Measurements from ENCODE around the gene CEP57L1.
A peak's percentile ranks its signal among the peaks of the same experiment; 100 is the strongest.

CEP57L1 gene

DNA sequence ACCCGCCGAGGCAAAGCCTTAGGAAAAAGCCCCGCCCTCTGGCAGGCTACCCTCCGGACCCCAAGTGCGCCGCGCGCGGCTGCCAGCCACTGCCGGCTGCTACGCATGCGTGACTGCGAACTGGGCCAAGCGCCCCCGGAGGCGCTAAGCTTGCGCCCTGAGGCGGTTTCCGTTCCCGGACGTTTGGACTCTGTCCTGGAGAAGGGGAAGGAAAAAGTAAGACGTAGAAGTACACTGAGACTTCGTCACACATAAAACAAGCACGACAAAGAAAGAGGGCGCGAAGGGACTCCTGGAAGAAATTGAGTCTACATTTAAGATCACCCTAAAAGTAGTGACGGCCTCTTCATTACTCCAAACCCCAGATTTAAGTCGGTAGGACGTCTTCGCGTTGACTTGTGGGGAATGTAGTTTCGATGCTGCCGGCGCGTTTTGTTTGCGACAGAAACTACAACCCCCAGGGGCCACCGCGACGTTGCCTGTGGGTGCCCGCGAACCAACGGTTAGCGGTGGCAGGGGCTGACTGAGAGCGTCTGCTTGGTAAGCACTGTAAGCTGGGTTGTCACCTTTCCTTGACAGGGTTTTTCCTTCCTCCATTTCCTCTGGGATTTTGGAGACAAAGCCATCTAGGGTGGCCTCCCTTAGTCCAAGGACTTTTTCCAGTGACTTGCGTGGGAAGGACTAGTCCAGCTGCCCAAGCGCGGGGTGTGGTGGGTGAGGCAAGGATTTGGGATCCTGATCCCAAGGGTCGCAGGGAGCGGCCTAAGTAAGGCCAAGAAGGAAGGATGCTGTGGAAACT is at the start of gene CEP57L1:
Gene CEP57L1 (plus strand): TSS at position 472 of the 799 bp plus-strand sequence. CDS start 49,715 bp downstream, outside the sequence.
- TF ChIP-seq, protein P1, sequence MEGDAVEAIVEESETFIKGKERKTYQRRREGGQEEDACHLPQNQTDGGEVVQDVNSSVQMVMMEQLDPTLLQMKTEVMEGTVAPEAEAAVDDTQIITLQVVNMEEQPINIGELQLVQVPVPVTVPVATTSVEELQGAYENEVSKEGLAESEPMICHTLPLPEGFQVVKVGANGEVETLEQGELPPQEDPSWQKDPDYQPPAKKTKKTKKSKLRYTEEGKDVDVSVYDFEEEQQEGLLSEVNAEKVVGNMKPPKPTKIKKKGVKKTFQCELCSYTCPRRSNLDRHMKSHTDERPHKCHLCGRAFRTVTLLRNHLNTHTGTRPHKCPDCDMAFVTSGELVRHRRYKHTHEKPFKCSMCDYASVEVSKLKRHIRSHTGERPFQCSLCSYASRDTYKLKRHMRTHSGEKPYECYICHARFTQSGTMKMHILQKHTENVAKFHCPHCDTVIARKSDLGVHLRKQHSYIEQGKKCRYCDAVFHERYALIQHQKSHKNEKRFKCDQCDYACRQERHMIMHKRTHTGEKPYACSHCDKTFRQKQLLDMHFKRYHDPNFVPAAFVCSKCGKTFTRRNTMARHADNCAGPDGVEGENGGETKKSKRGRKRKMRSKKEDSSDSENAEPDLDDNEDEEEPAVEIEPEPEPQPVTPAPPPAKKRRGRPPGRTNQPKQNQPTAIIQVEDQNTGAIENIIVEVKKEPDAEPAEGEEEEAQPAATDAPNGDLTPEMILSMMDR (IDR thresholded peaks at IDR 0.05; ENCODE audit: extremely low read depth, insufficient read depth, missing control alignments): peak; percentile 6
- in situ Hi-C loops (cut with MboI; ENCODE audit: low pct_unique_long_range_greater_than_20kb, low sequenced_read_pairs, unreplicated experiment): no loop called here
- peak; percentile 87 for DNase-seq (ENCODE audit: low spot score)

DNA sequence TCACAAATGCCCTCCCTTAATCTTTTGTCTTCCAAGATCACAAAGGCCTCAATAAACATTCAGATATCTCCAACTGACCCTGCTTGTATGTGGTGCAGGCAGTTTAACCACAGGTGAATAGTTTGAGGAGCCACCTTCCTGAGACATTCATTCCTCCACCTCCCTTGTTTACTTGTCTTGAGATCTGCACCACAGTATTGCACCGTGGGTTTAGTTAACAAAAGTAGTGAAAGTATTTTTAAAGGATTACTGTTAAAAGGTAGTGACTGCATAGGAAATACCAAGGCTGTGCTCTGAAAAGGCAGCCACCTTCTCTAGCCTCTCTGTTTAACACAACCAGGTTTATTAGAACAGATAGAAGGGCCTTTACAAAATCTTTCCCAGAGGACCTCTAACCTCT is 47.1 kb upstream of the CEP57L1 start:
- TF ChIP-seq, protein P1 (IDR thresholded peaks at IDR 0.05; ENCODE audit: extremely low read depth, insufficient read depth, missing control alignments): no peak
- no peak for DNase-seq (ENCODE audit: low spot score)
- in situ Hi-C loops (cut with MboI; ENCODE audit: low pct_unique_long_range_greater_than_20kb, low sequenced_read_pairs, unreplicated experiment): no loop called here

DNA sequence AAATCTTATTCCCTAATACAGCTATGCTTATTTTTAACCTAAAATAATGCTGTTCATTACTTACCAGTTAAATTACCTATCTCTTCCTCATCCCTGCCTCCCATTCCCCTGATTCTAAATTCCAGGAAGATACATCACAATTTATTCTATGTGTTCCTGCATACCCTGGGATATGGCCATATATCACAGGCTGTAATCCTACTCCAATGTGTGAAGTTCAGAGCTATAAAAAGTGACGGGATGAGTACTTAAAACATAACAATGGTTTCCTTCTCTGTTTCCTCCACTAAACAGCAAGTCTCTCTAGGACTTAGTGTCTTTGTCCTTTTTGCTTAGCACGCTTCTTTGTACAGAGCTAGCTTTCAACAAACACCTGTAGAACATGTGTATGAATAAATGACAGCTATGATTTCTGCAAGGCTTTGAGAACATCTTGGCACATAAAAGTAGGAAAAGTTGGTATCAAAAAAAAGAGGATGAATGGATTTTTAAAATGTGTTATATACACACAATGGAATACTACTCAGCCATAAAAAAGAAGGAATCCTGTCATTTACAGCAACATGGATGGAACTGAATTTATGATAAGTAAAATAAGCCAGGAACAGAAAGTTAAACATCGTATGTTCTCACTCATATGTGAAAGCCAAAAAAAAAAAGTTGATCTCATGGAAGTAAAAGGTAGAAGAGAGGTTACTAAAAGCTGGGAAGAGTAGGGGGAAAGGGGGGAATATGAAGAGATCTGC is 46.5 kb upstream of the CEP57L1 start:
- TF ChIP-seq, protein P1 (IDR thresholded peaks at IDR 0.05; ENCODE audit: extremely low read depth, insufficient read depth, missing control alignments): no peak
- in situ Hi-C loops (cut with MboI; ENCODE audit: low pct_unique_long_range_greater_than_20kb, low sequenced_read_pairs, unreplicated experiment): no loop called here
- no peak for DNase-seq (ENCODE audit: low spot score)

DNA sequence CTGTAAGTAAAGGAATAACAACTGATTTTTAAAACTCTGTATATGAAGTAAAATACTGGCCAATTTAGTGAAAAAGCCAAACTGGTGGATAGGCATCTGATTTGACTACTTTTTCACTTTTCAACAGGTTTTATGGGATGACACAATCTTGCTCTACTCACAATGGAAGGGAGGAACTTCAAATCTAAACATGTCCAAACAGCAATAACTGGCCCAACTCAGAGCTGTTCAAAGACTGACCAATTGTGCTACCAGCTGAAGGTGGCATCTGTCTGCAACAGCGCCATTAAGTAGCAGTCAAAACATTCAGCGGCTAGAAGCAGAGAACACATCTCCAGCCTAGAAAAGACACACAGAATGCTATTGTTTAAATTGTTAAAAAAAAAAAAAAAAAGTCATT is 45.3 kb upstream of the CEP57L1 start:
- DNase-seq (ENCODE audit: low spot score): no peak
- in situ Hi-C loops (cut with MboI; ENCODE audit: low pct_unique_long_range_greater_than_20kb, low sequenced_read_pairs, unreplicated experiment): no loop called here
- TF ChIP-seq, protein P1 (IDR thresholded peaks at IDR 0.05; ENCODE audit: extremely low read depth, insufficient read depth, missing control alignments): no peak

DNA sequence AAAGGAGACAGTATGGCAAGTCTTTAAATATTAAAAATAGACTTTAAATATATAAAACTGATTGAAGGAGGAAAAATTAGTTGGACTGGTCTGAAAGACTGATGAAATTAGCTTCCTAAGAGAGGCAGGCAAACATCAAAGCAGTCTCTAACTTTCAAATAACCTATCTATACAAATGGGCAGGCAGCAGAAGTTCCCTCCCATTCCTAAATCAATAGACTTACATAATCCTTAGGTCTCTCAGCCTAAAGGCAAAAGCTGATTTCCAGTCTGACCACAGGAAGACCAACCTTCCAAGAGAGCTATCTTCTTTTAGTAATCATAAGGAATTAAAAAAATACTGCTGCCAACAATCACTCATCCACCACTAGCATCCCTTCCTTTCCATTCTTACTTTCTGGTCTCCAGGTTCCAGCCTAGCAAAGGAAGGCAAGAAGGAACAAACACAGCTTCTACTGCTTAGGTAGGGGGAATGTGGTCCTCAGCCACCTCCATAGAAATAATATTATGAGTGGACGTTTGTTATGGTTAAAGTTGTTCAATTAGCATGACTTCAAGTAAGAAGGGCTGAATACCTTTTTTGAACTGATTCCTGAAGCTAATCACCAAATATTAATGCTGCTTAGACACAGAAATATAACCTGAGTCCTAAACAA is 44.7 kb upstream of the CEP57L1 start:
- DNase-seq (ENCODE audit: low spot score): no peak
- in situ Hi-C loops (cut with MboI; ENCODE audit: low pct_unique_long_range_greater_than_20kb, low sequenced_read_pairs, unreplicated experiment): no loop called here
- TF ChIP-seq, protein P1 (IDR thresholded peaks at IDR 0.05; ENCODE audit: extremely low read depth, insufficient read depth, missing control alignments): no peak

DNA sequence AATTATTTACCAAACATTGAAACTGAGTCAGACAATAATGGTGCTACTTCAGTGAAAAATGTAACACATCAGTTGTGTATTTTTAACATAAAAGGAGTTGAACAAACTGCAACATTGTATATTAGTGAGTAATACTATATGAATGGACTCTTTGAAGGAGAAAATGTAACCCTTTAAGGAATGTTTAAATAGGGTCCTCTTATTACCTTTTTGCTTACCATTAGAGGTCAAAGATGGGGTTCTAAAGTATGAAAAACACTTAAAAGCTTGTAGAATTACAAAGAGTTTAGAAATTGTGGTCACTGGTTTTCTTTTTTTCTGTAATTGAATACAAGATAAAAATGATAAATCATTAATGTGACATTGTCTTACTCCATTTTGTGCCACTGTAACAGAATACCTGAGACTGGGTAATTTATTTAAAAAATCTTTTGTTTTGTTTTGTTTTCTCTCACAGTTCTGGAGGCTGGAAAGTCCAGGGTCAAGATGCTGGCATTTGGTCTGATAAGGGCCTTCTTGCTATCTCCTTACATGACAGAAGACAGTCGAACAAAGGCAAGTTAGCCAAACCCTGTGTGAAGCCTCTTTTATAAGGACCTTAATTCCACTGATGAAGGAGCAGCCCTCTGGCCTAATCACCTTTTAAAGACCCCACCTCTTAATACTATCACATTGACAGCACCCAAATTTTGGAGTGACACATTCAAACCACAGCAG is 43.8 kb upstream of the CEP57L1 start:
- TF ChIP-seq, protein P1 (IDR thresholded peaks at IDR 0.05; ENCODE audit: extremely low read depth, insufficient read depth, missing control alignments): no peak
- in situ Hi-C loops (cut with MboI; ENCODE audit: low pct_unique_long_range_greater_than_20kb, low sequenced_read_pairs, unreplicated experiment): no loop called here
- no peak for DNase-seq (ENCODE audit: low spot score)

All from GM13977 (cell line).